Activated naive CD4-positive, alpha-beta T cell treated with anti-CD3 and anti-CD28 coated beads, Interleukin-2, amount 50 U/mL, for 24 hours (primary cell): Measurements from ENCODE around the gene TTC28.

Source experiments
- H3K27ac Mint-ChIP-seq: one replicate; pipeline ENCODE4 v1.8.0; 2021; ENCODE audit warnings: mild to moderate bottlenecking, mixed read lengths
- H3K27me3 Mint-ChIP-seq: one replicate; pipeline ENCODE4 v1.8.0; 2021; ENCODE audit warnings: mixed read lengths
- H3K36me3 Mint-ChIP-seq: one replicate; pipeline ENCODE4 v1.8.0; 2021; ENCODE audit warnings: mixed read lengths
- H3K4me1 Mint-ChIP-seq: one replicate; pipeline ENCODE4 v1.8.0; 2021; ENCODE audit warnings: mixed read lengths
- H3K4me3 Mint-ChIP-seq: one replicate; pipeline ENCODE4 v1.8.0; 2021; ENCODE audit warnings: mild to moderate bottlenecking, mixed read lengths
- H3K9me3 Mint-ChIP-seq: one replicate; pipeline ENCODE4 v1.8.0; 2021; ENCODE audit warnings: mixed read lengths

TTC28 gene

GRCh38 chr22:27987557-27987956, 692.1 kb downstream of the TTC28 start:
- no peaks in the 10 kb centered on the region for H3K9me3 Mint-ChIP-seq
- H3K36me3 Mint-ChIP-seq, result peaks cover 1% of the 10 kb centered on the region
- no peak overlapping the region for H3K4me3 Mint-ChIP-seq
- no peak overlapping the region for H3K27ac Mint-ChIP-seq
- no peaks in the 10 kb centered on the region for H3K4me1 Mint-ChIP-seq
- H3K27me3 Mint-ChIP-seq, result no peaks in the 10 kb centered on the region

DNA sequence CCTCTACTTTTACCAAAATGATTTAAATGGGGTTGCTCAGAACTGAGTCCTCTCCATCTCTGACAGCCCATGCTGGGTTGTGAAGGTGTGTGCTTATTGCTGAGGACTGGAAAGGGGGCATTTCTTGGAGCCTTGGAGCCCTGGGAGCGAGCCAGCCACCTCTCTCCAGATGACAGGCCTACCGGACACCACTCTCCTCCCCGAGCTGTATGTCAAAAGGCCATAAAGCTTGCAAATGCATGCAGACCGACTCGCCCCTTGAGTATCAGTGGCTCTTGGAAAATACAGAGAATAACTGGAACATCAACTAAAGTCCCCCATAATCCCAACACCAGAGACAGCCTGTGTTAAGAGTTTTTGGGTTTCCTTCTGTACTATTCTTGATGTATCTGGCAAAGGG, 692.7 kb downstream of the TTC28 start:
- H3K9me3 Mint-ChIP-seq, result no peaks in the 10 kb centered on the region
- no peaks in the 10 kb centered on the region for H3K27me3 Mint-ChIP-seq
- no peak overlapping the region for H3K27ac Mint-ChIP-seq
- H3K4me1 Mint-ChIP-seq, result no peaks in the 10 kb centered on the region
- H3K36me3 Mint-ChIP-seq, result peaks cover 1% of the 10 kb centered on the region
- no peak overlapping the region for H3K4me3 Mint-ChIP-seq

DNA sequence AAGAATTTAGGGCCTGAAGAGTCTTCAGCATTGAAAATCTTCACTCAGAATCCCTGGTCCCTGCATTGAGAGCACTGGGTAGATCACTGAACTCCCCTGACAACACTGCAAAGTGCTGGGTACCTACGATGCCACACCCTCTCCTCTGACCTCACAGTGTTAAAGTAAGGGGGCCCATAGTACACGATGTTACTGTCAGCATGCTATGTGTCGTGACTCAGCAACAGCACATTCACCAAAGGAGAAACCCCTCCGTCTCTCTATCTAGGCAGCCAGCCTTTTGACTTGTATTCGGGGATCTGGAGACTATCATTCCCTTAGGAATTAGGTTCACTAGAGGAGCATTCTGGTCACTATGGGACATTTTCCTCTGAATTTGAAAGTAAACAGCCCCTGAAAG, 693.2 kb downstream of the TTC28 start:
- Mint-ChIP-seq H3K9me3 (no peaks in the 10 kb centered on the region), H3K4me1 (no peaks in the 10 kb centered on the region), H3K27me3 (no peaks in the 10 kb centered on the region), H3K27ac (no peak overlapping the region), H3K4me3 (no peak overlapping the region), H3K36me3 (peaks cover 1% of the 10 kb centered on the region)

DNA sequence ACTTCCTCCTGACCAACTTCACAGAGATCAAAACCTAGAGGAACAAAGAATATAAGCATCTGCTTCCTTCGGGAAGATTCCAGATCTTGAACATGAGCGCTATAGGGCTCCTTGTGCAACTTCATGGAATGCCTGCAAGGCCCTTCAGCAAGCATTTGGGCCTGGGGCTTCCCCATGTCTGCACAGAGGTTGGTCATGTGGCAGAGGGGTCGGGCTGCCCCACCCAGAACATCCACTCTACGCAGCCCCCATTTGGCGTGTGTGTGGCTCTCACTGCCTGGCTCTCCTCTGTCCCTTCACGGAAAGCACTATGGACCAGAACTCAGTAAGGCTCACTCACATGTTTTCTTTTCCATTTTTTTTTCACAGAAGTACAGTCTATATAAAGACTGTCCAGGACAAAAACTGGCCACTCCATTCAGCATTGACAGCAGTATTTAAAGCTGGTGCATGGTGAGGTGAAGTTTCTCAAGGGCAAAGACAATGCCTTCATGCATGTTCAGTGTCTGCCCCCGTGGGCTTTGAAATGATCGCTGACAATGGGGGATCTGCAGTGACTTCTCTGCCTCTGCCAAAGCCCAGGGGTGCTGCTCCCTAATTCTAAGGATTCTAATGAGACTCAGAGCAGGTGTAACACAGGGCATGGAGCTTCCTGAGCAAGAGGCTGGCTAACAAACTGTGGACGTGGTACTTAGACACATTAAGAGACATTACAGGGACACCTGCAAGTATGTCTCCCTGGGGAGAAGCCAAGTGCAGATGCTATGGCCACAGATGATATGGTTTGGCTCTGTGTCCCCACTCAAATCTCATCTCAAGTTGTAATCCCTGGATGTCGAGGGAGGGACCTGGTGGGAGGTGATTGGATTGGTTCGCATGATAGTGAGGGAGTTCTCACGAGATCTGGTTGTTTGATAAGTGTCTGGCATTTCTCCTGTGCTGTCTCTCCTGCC, 694.0 kb downstream of the TTC28 start:
- no peaks in the 10 kb centered on the region for H3K9me3 Mint-ChIP-seq
- no peaks in the 10 kb centered on the region for H3K4me1 Mint-ChIP-seq
- no peak overlapping the region for H3K27ac Mint-ChIP-seq
- no peak overlapping the region for H3K4me3 Mint-ChIP-seq
- no peaks in the 10 kb centered on the region for H3K27me3 Mint-ChIP-seq
- peaks cover 1% of the 10 kb centered on the region for H3K36me3 Mint-ChIP-seq

- no peaks in the 10 kb centered on the region for H3K9me3 Mint-ChIP-seq
- H3K4me1 Mint-ChIP-seq, result no peaks in the 10 kb centered on the region
- no peak overlapping the region for H3K27ac Mint-ChIP-seq
- H3K27me3 Mint-ChIP-seq, result no peaks in the 10 kb centered on the region
- H3K4me3 Mint-ChIP-seq, result no peak overlapping the region
- H3K36me3 Mint-ChIP-seq, result peaks cover 1% of the 10 kb centered on the region
Measured at GRCh38 chr22:27984723-27985122, 694.9 kb downstream of the TTC28 start.

DNA sequence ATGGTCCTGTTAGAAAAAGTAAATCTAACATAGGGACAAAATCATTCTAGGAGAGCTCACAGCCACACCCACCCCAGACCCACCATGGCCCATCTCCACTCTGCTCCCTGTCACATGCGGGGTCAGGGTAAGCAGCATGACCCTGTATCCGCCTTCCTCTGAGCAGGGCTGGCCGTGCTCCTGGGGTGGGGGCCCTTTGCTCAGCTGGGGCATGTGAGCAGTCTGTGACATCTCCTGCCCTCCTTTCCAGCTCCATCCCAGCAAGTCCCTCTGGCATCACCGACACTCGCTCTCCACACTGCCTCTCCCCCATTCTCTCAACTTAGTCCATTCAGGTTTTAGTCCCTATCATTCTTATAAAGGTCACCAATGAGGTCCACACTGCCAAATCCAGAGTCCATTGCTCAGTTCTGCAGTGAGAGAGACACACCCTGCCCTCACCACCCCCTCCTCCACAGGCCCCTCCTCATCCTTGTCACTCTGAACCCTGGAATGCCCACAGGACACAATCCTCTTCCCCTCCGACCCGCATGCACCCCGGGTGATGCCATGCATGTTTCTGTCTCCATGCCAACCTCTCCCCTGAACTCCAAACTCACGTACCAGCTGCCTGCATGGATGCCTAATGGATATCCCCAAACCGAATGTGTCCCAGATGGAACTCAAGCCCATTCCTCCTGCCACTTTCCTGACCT, 695.5 kb downstream of the TTC28 start:
- H3K9me3 Mint-ChIP-seq, result no peaks in the 10 kb centered on the region
- H3K36me3 Mint-ChIP-seq, result peaks cover 1% of the 10 kb centered on the region
- no peak overlapping the region for H3K4me3 Mint-ChIP-seq

DNA sequence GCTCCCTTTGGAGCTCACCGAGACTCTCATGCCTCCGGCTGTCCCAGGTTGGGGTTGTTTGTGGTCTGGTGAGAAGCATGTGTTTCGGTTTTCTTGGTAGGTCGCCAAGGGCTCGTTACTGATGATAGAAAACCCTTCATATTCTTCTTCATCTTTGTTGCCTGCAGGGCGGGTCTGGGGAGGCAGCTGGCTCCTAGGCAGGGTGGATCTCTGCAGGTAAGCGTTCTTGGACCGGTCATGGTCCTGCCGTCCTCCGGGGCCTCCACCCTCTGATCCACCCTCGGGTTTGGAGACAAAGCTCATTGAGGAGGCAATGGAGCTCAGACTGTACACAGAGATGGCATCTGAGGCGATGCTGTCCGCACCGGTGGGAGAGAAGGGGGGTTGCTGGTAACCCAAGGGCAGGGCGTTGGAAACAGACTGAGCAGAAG, 696.3 kb downstream of the TTC28 start:
- Mint-ChIP-seq H3K4me3 (no peak overlapping the region), H3K27me3 (no peaks in the 10 kb centered on the region), H3K9me3 (no peaks in the 10 kb centered on the region), H3K27ac (no peak overlapping the region), H3K36me3 (peaks cover 1% of the 10 kb centered on the region), H3K4me1 (no peaks in the 10 kb centered on the region)

More for the DNA sequence above, 695.5 kb downstream of the TTC28 start:
- no peaks in the 10 kb centered on the region for H3K27me3 Mint-ChIP-seq
- H3K27ac Mint-ChIP-seq, result peak overlapping the region; percentile 25
- no peaks in the 10 kb centered on the region for H3K4me1 Mint-ChIP-seq

DNA sequence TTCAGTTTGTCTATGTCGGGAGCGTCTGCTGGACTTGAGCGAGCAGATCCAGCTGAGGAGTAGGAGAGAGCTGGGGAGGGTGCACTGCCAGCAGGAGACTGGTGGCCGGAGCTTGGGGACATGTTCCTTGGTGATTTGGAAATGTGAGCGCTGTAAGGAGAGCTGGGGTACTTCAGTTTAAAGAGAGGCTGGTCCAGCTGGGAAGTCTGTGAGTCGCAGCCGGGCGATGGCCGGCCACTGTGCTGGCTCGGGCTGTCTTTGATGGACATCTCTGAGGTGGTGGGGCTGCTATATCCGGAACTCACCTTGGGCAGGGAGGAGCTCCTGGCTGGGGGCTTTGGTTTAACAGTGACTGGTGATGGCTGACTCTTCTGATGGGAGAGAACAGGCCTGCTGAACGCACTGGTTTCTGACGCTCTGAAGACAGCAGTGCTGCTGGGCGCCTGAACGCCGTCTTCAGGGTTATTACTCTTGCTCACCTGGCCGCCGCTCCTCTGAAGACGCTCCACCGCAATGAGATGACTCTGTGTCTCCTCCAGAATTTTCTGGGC, 696.9 kb downstream of the TTC28 start:
- Mint-ChIP-seq H3K27ac (no peak overlapping the region), H3K9me3 (no peaks in the 10 kb centered on the region), H3K4me1 (no peaks in the 10 kb centered on the region), H3K27me3 (no peaks in the 10 kb centered on the region), H3K36me3 (peaks cover 1% of the 10 kb centered on the region), H3K4me3 (no peak overlapping the region)

- Mint-ChIP-seq H3K4me3 (no peak overlapping the region), H3K36me3 (peaks cover 1% of the 10 kb centered on the region), H3K9me3 (no peaks in the 10 kb centered on the region), H3K4me1 (no peaks in the 10 kb centered on the region), H3K27ac (no peak overlapping the region), H3K27me3 (no peaks in the 10 kb centered on the region)
Measured at GRCh38 chr22:27982106-27982505, 697.5 kb downstream of the TTC28 start.

DNA sequence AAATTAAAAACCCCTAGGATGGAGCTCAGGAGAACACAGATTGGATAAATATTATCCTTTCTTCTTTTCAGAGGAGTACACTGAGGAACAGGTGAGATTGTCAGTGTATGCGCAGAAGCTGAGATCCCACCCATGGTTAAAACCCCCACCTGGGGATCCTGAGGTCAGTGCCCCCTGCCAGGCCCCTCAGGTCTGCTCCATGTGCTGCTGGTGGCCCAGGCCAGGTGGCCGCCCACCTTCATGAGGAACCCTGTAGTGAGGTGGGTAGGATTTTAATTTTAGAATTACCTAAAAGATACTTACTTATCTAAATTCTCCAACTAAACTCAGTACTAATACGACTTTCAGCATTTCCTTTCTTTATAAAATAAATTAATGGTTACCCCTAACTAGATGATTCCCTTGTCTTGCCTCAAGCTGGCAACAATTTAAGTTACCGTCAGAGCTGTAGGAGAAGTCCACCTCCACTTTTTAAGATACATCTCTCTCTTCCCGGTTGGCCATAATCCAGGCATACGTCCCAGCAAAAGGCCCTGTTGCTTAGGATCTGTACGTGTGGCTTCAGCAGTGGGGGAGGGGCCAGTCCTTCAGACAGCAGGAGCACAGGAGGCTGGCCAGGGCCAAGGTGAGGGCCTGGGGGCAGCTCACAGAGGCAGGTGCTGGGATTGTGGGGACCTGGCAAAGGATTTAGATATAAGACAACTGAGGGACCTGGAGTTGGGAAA, 699.1 kb downstream of the TTC28 start:
- H3K36me3 Mint-ChIP-seq, result peaks cover 1% of the 10 kb centered on the region
- H3K9me3 Mint-ChIP-seq, result no peaks in the 10 kb centered on the region
- H3K4me3 Mint-ChIP-seq, result no peak overlapping the region
- H3K4me1 Mint-ChIP-seq, result no peaks in the 10 kb centered on the region
- H3K27ac Mint-ChIP-seq, result no peak overlapping the region
- H3K27me3 Mint-ChIP-seq, result no peaks in the 10 kb centered on the region

DNA sequence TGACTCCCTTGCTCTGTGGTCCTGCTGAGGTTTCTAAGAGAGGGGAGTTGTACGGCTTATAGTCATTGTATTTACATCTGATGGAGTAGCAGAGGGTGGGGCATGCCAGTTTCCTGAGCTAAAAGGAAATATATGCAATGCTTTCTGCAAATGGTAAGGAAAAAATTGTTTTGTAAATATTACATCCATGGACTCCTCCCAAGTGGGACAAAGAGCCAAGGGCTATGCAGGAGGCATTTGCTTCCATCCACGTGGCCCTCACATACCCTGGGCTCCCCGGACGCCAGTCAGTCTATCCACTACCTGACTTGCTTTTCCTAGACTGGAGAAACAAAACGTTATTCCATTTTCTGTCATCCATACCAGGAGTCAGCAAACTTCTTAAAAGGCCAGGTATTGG, 700.8 kb downstream of the TTC28 start:
- H3K27me3 Mint-ChIP-seq, result no peaks in the 10 kb centered on the region
- H3K27ac Mint-ChIP-seq, result no peak overlapping the region
- no peak overlapping the region for H3K4me3 Mint-ChIP-seq

DNA sequence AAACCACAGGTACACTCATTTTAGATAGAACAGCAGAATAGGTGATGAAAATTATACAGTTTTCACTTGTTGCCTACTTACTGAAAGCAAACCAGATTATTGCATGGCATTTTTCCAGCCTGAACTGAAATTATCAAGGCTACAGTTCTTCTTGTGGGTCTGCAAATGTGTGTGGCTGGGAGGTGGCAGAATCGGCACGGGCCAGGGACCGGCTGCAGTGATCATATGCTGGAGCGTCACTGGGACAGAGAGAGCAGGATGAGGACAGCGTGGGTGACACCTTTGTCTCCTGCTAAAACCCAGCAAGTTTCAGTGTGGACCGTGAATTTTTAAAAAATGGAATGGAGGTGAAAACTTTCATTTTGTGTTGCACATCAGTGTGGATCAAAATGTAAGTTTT, 701.3 kb downstream of the TTC28 start:
- no peaks in the 10 kb centered on the region for H3K9me3 Mint-ChIP-seq
- no peaks in the 10 kb centered on the region for H3K4me1 Mint-ChIP-seq
- no peak overlapping the region for H3K27ac Mint-ChIP-seq
- H3K4me3 Mint-ChIP-seq, result no peak overlapping the region
- H3K27me3 Mint-ChIP-seq, result no peaks in the 10 kb centered on the region
- peaks cover 1% of the 10 kb centered on the region for H3K36me3 Mint-ChIP-seq

More for the DNA sequence above, 700.8 kb downstream of the TTC28 start:
- H3K36me3 Mint-ChIP-seq, result peaks cover 1% of the 10 kb centered on the region
- H3K4me1 Mint-ChIP-seq, result no peaks in the 10 kb centered on the region
- H3K9me3 Mint-ChIP-seq, result no peaks in the 10 kb centered on the region

- Mint-ChIP-seq H3K4me3 (no peak overlapping the region), H3K27me3 (no peaks in the 10 kb centered on the region), H3K9me3 (no peaks in the 10 kb centered on the region), H3K27ac (no peak overlapping the region), H3K36me3 (no peaks in the 10 kb centered on the region), H3K4me1 (no peaks in the 10 kb centered on the region)
Measured at GRCh38 chr22:27976586-27976985, 703.1 kb downstream of the TTC28 start.

- Mint-ChIP-seq H3K4me3 (no peak overlapping the region), H3K27ac (no peak overlapping the region), H3K27me3 (no peaks in the 10 kb centered on the region), H3K4me1 (no peaks in the 10 kb centered on the region), H3K36me3 (peaks cover 2% of the 10 kb centered on the region), H3K9me3 (no peaks in the 10 kb centered on the region)
Measured at GRCh38 chr22:27975381-27976013, 704.1 kb downstream of the TTC28 start.

- Mint-ChIP-seq H3K9me3 (no peaks in the 10 kb centered on the region), H3K27me3 (no peaks in the 10 kb centered on the region), H3K4me3 (no peak overlapping the region)
Measured at GRCh38 chr22:27973846-27974245, 705.8 kb downstream of the TTC28 start.

More at GRCh38 chr22:27973846-27974245, 705.8 kb downstream of the TTC28 start:
- Mint-ChIP-seq H3K4me1 (no peaks in the 10 kb centered on the region), H3K36me3 (peaks cover 13% of the 10 kb centered on the region), H3K27ac (no peak overlapping the region)
